Sigmoid colon (tissue), 7 donors: ENCODE data around the gene PTPRF. TPM values are rescaled to one million over a fixed set of nuclear protein-coding genes. Genes with fewer than 3 reads are reported as not detected.

ENCODE experiments used
- DNase-seq: peaks from one replicate; pipeline ENCODE4 v3.0.0-alpha.2; 2019
- H3K27ac ChIP-seq, 4 donors: fragments of 200-600 bp; sonication (generic); one replicate each; pipeline ENCODE4 v1.5.1; 2016 to 2019; ENCODE audit warnings: mild to moderate bottlenecking in 1 of 4
- H3K27me3 ChIP-seq, 3 donors: fragments of 200-600 bp; sonication (generic); one replicate each; pipeline ENCODE4 v1.5.1; 2019; ENCODE audit warnings: mild to moderate bottlenecking in 1 of 3
- H3K36me3 ChIP-seq, 4 donors: fragments of 200-600 bp; sonication (generic); one replicate each; pipeline ENCODE4 v1.5.1; 2016 to 2019
- H3K4me1 ChIP-seq, 4 donors: fragments of 200-600 bp; sonication (generic); one replicate each; pipeline ENCODE4 v1.5.1; 2017 to 2019
- H3K4me3 ChIP-seq, 4 donors: fragments of 200-600 bp; sonication (generic); one replicate each; pipeline ENCODE4 v1.5.1; 2017 to 2019; ENCODE audit warnings: mild to moderate bottlenecking in 2 of 4, moderate library complexity in 1 of 4
- H3K9me3 ChIP-seq, 4 donors: fragments of 200-600 bp in 3 of 4; sonication (generic) in 3 of 4; one replicate each; pipeline versions ENCODE4 v1.5.1 to v1.6.1; 2013 to 2019
- EP300 ChIP-seq, 4 donors: sonication (generic); formaldehyde crosslinking; IDR thresholded peaks; one replicate each; pipeline ENCODE4 v1.6.1; 2017; ENCODE audit warnings: antibody characterized with exemption in 4 of 4
- POLR2A ChIP-seq, 2 donors: fragments of 450-650 bp; IDR thresholded peaks; one replicate each; pipeline ENCODE4 v1.6.1; 2016; ENCODE audit warnings: antibody characterized with exemption in 2 of 2, mild to moderate bottlenecking in 2 of 2, moderate library complexity in 2 of 2
- POLR2AphosphoS5 ChIP-seq, 4 donors: sonication (generic); formaldehyde crosslinking; IDR thresholded peaks; one replicate each; pipeline ENCODE4 v1.6.1; 2017; ENCODE audit warnings: antibody characterized with exemption in 4 of 4
- WGBS, 2 donors: extraction: QIAGEN DNeasy Blood & Tissue Kit; methylation state at CpG; one replicate each; pipeline ENCODE4 v1.1.7; 2013; 5-methylcytosine and 5-hydroxymethylcytosine counted together
- intact Hi-C: fragments of 100-400 bp; cut with DNase I; formaldehyde crosslinking; loops from one replicate; pipeline ENCODE4 v1.15.1; 2023
- polyA plus RNA-seq, 3 donors: library from polyadenylated mRNA; stranded (reverse); fragments of 200-250 nt; gene quantifications; one replicate each; pipeline ENCODE4 v1.2.3, GENCODE V29; 2013
- total RNA-seq, 4 donors: library from RNA; depleted of rRNA; stranded (reverse); fragments of >200 nt; gene quantifications; one replicate each; pipeline ENCODE4 v1.1.0, GENCODE V29; 2016
- TF ChIP-seq, protein P1 (sequence below), 4 experiments: fragments of 450-650 bp in 3 of 4; fragments of 200-600 bp in 1 of 4; IDR thresholded peaks; one replicate each; pipeline ENCODE4 v1.5.1; 2016 to 2019; ENCODE audit warnings: antibody characterized with exemption in 4 of 4, mild to moderate bottlenecking in 3 of 4, moderate library complexity in 2 of 4
- donor health status: healthy with polysubstance abuse.
- donor health status: Bipolar disorder and iron deficiency.
- donor health status: healthy.

The PTPRF gene
- total and polyA plus RNA-seq, 7 donors = 18.6 to 125 (median 40.0) TPM

DNA sequence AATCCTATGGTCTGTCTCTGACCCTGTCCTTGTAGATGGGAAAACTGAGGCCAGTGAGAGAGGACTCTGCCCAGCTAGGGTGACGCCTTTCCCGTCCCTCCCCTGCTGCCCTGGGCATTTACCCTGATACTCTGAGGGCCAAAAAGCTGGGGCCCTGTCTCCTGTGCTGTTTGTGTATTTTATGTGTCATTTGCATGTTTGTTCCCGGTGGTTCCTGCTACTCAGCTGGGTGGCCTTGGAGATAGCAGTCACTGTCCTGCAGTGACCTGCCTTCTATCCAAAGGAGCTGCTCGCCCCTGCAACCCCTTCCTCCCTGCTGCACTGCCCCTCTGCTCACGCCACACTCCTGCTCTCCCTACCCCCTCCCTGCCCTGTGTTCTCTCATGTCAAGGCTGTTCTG, 78.1 kb downstream of the PTPRF start:
- Histone ChIP-seq H3K4me3 (no peak overlapping the region), H3K4me1 (no peaks in the 10 kb centered on the region), H3K27ac (no peak overlapping the region), H3K9me3 (no peaks in the 10 kb centered on the region), H3K27me3 (no peaks in the 10 kb centered on the region), H3K36me3 (peaks cover 40 to 85% (median 59%) of the 10 kb centered on the region in 4 donors)
- no peak for DNase-seq
- 72 to 86% methylated on average over 5 of the region's 5 CpGs for WGBS, 2 donors
- no peak for TF ChIP-seq POLR2A (IDR thresholded peaks at IDR 0.05)
- TF ChIP-seq POLR2AphosphoS5 (IDR thresholded peaks at IDR 0.05) = no peak
- TF ChIP-seq, protein P1, sequence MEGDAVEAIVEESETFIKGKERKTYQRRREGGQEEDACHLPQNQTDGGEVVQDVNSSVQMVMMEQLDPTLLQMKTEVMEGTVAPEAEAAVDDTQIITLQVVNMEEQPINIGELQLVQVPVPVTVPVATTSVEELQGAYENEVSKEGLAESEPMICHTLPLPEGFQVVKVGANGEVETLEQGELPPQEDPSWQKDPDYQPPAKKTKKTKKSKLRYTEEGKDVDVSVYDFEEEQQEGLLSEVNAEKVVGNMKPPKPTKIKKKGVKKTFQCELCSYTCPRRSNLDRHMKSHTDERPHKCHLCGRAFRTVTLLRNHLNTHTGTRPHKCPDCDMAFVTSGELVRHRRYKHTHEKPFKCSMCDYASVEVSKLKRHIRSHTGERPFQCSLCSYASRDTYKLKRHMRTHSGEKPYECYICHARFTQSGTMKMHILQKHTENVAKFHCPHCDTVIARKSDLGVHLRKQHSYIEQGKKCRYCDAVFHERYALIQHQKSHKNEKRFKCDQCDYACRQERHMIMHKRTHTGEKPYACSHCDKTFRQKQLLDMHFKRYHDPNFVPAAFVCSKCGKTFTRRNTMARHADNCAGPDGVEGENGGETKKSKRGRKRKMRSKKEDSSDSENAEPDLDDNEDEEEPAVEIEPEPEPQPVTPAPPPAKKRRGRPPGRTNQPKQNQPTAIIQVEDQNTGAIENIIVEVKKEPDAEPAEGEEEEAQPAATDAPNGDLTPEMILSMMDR (IDR thresholded peaks at IDR 0.05) = no peak
- TF ChIP-seq EP300 (IDR thresholded peaks at IDR 0.05) = no peak
- intact Hi-C loops = no loop called here

GRCh38 chr1:43610339-43610738, 79.7 kb downstream of the PTPRF start:
- no peak for TF ChIP-seq POLR2A (IDR thresholded peaks at IDR 0.05)
- TF ChIP-seq POLR2AphosphoS5 (IDR thresholded peaks at IDR 0.05) = no peak
- TF ChIP-seq, protein P1 (IDR thresholded peaks at IDR 0.05) = no peak
- TF ChIP-seq EP300 (IDR thresholded peaks at IDR 0.05) = no peak
- H3K4me1 ChIP-seq = no peaks in the 10 kb centered on the region
- intact Hi-C loops = no loop called here
- H3K36me3 ChIP-seq = peaks cover 33 to 85% (median 55%) of the 10 kb centered on the region in 4 donors
- no peaks in the 10 kb centered on the region for H3K9me3 ChIP-seq
- 29 to 72% methylated on average over 5 of the region's 5 CpGs for WGBS, 2 donors
- no peak overlapping the region for H3K4me3 ChIP-seq
- no peak overlapping the region for H3K27ac ChIP-seq
- H3K27me3 ChIP-seq = no peaks in the 10 kb centered on the region
- DNase-seq = no peak

GRCh38 chr1:43611950-43612349, 81.3 kb downstream of the PTPRF start:
- no peaks in the 10 kb centered on the region for H3K4me1 ChIP-seq
- intact Hi-C loops = no loop called here
- no peaks in the 10 kb centered on the region for H3K9me3 ChIP-seq
- no peak for DNase-seq
- H3K27ac ChIP-seq = no peak overlapping the region
- H3K36me3 ChIP-seq = peaks cover 17 to 83% (median 40%) of the 10 kb centered on the region in 4 donors
- H3K4me3 ChIP-seq = no peak overlapping the region
- no peak for TF ChIP-seq POLR2AphosphoS5 (IDR thresholded peaks at IDR 0.05)
- TF ChIP-seq, protein P1 (IDR thresholded peaks at IDR 0.05) = no peak
- TF ChIP-seq POLR2A (IDR thresholded peaks at IDR 0.05) = no peak
- TF ChIP-seq EP300 (IDR thresholded peaks at IDR 0.05) = no peak
- WGBS, 2 donors = 79 to 81% methylated on average over 7 of the region's 7 CpGs
- H3K27me3 ChIP-seq = no peaks in the 10 kb centered on the region

GRCh38 chr1:43612406-43612805, 81.7 kb downstream of the PTPRF start:
- DNase-seq = no peak
- H3K27ac ChIP-seq = no peak overlapping the region
- no peaks in the 10 kb centered on the region for H3K9me3 ChIP-seq
- WGBS, 2 donors = 89 to 90% methylated on average over 15 of the region's 15 CpGs
- intact Hi-C loops = no loop called here
- H3K4me1 ChIP-seq = no peaks in the 10 kb centered on the region
- H3K27me3 ChIP-seq = no peaks in the 10 kb centered on the region
- TF ChIP-seq POLR2AphosphoS5 (IDR thresholded peaks at IDR 0.05) (no peak), EP300 (IDR thresholded peaks at IDR 0.05) (no peak), POLR2A (IDR thresholded peaks at IDR 0.05) (no peak)
- TF ChIP-seq, protein P1 (IDR thresholded peaks at IDR 0.05) = no peak
- H3K4me3 ChIP-seq = no peak overlapping the region
- H3K36me3 ChIP-seq = peaks cover 12 to 83% (median 37%) of the 10 kb centered on the region in 4 donors
